SK-N-MC (cell line): ENCODE results near the gene ANKRD40CL.

Experiments used
- DNase-seq: peaks from one replicate; pipeline ENCODE4 v3.0.0-alpha.2; 2011; ENCODE audit warnings: low read depth, low spot score
- H3K27ac ChIP-seq: fragments of 200-600 bp; sonication (generic); 2 replicates; pipeline ENCODE4 v1.5.1; 2016; ENCODE audit warnings: mixed run types
- H3K36me3 ChIP-seq: fragments of 200-600 bp; sonication (generic); 2 replicates; pipeline ENCODE4 v1.6.1; 2017; ENCODE audit warnings: antibody characterized with exemption, low read length, mixed read lengths; ENCODE audit not compliant: insufficient read depth
- H3K4me3 ChIP-seq: fragments of 200-600 bp; sonication (generic); 2 replicates; pipeline ENCODE4 v1.5.1; 2016
- H3K9ac ChIP-seq: fragments of 200-600 bp; sonication (generic); 2 replicates; pipeline ENCODE4 v1.8.0; 2017; ENCODE audit warnings: mixed run types, mixed read lengths; ENCODE audit not compliant: insufficient read length
- H3K9me3 ChIP-seq: fragments of 200-600 bp; sonication (generic); 2 replicates; pipeline ENCODE4 v1.6.1; 2017; ENCODE audit warnings: low read depth, mild to moderate bottlenecking, antibody characterized with exemption, low read length, moderate library complexity, mixed read lengths
- EZH2 ChIP-seq: fragments of 200-600 bp; sonication (generic); IDR thresholded peaks from one replicate; pipeline ENCODE4 v1.6.1; 2017; ENCODE audit warnings: antibody characterized with exemption
- FOXP2 ChIP-seq: optimal IDR thresholded peaks from 2 replicates; pipeline ENCODE3; 2011; ENCODE audit warnings: mild to moderate bottlenecking, moderate library complexity; ENCODE audit not compliant: insufficient read depth; ENCODE audit errors: extremely low read length, control extremely low read depth
- POLR2AphosphoS5 ChIP-seq: IDR thresholded peaks from 2 replicates; pipeline ENCODE4 v1.6.1; 2012; ENCODE audit warnings: mild to moderate bottlenecking, low read depth, low read length, borderline replicate concordance

The ANKRD40CL gene

GRCh38 chr17:50719924-50720794, 47.2 kb downstream of the ANKRD40CL start:
- peak overlapping the region; percentile 97 for H3K4me3 ChIP-seq
- H3K36me3 ChIP-seq = peaks cover 39% of the 10 kb centered on the region
- TF ChIP-seq FOXP2 = no peak
- TF ChIP-seq EZH2 = no peak
- TF ChIP-seq POLR2AphosphoS5 = no peak
- no peak for DNase-seq
- no peaks in the 10 kb centered on the region for H3K9me3 ChIP-seq
- peak overlapping the region; percentile 96 for H3K27ac ChIP-seq
- peak overlapping the region; percentile 98 for H3K9ac ChIP-seq

- no peak for DNase-seq
- TF ChIP-seq EZH2 = no peak
- peak; percentile 95 for TF ChIP-seq POLR2AphosphoS5
- TF ChIP-seq FOXP2 = peak; percentile 42
Observed at GRCh38 chr17:50719144-50719923, 48.0 kb downstream of the ANKRD40CL start, which contains the start of gene LUC7L3. TSS of gene LUC7L3 (plus strand) at chr17:50719603. CDS start at chr17:50719733, 130 bp downstream.

GRCh38 chr17:50715471-50715870, 51.8 kb downstream of the ANKRD40CL start:
- Histone ChIP-seq H3K4me3 (no peak overlapping the region), H3K9ac (no peak overlapping the region), H3K9me3 (no peaks in the 10 kb centered on the region), H3K27ac (no peak overlapping the region), H3K36me3 (no peaks in the 10 kb centered on the region; the same call in 1 of the 2 replicates)
- no peak for TF ChIP-seq POLR2AphosphoS5
- TF ChIP-seq EZH2 = no peak
- no peak for TF ChIP-seq FOXP2
- no peak for DNase-seq

More at GRCh38 chr17:50719144-50719923, 48.0 kb downstream of the ANKRD40CL start, which contains the start of gene LUC7L3:
- Histone ChIP-seq H3K9ac (peak within 1 kb of the TSS; percentile 98), H3K9me3 (no peaks in the 10 kb centered on the region), H3K27ac (peak within 1 kb of the TSS; percentile 96), H3K4me3 (peak within 1 kb of the TSS; percentile 97), H3K36me3 (peaks cover 33% of the 10 kb centered on the region)

DNA sequence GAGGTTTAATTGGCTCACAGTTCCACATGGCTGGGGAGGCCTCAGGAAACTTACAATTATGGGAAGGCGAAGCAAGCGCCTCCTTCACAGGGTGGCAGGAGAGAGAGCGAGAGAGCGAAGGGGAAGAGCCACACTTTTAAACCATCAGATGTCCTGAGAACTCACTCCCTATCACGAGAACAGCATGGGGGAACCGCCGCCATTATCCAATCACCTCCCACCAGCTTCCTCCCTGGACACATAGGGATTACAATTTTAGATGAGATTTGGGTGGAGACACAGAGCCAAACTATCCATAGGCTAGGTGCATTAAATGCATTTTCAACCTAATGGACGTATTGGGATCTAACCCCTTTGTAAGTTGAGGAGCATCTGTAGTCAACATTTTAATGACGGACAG, 54.7 kb downstream of the ANKRD40CL start:
- Histone ChIP-seq H3K9ac (no peak overlapping the region), H3K27ac (no peak overlapping the region), H3K9me3 (no peaks in the 10 kb centered on the region), H3K36me3 (no peaks in the 10 kb centered on the region), H3K4me3 (no peak overlapping the region)
- DNase-seq = no peak
- TF ChIP-seq POLR2AphosphoS5 (no peak), EZH2 (no peak), FOXP2 (no peak)
